HG03108 (cell line): ENCODE measurements around the gene IMMP2L.

Experiments
- ATAC-seq: cut with Tn5 transposase; IDR thresholded peaks from one replicate; pipeline ENCODE4 v1.9.1; 2021; ENCODE audit warnings: moderate library complexity; ENCODE audit not compliant: unreplicated experiment

IMMP2L gene

GRCh38 chr7:111010798-111011197 lies 551.5 kb downstream of the IMMP2L start:
- no peak for ATAC-seq

- no peak for ATAC-seq
Observed at GRCh38 chr7:111009526-111010040, 552.7 kb downstream of the IMMP2L start.

DNA sequence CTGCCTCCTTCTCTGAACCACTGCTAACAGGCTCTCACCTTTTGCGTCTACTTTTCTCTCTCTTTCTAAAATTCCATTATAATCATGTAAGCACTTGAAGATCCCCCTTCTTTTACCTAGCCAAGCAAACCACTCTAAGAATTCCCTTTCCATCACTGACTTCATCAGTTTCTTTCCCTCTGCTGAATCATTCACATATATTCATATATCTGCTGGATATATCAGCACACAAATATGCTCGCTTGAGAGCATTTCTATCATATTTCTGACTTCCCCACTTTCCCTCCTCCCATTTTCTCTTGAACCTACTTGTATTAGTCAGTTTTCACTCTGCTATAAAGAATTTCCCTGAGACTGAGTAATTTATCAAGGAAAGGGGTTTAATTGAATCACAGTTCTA lies 555.6 kb downstream of the IMMP2L start:
- no peak for ATAC-seq

GRCh38 chr7:111006040-111006439 lies 556.3 kb downstream of the IMMP2L start:
- ATAC-seq = no peak

DNA sequence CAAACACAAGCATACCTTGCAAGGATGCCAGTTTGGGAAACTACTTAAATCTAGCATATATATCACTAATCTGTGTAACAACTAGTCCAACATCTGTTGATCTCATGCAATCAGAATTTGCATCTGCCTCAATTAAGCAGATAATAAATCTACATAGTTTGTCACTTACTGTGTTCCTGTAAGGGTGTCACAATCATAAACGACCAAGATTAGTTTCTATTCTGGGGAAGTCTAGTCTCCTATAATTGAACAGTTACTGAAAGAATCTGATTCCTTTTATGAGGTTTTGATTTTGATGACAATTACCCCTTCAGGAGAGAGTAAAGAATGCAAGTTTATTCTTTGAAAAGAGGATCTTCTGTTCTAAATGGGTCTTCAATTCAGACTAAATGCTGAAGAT lies 556.8 kb downstream of the IMMP2L start:
- no peak for ATAC-seq

GRCh38 chr7:111004310-111004901 lies 557.9 kb downstream of the IMMP2L start:
- ATAC-seq = no peak

- ATAC-seq = no peak
Observed at GRCh38 chr7:111003883-111004282, 558.4 kb downstream of the IMMP2L start.

- no peak for ATAC-seq
Observed at GRCh38 chr7:110994028-110994967, 568.0 kb downstream of the IMMP2L start.

- ATAC-seq = no peak
Observed at GRCh38 chr7:110988890-110989501, 573.3 kb downstream of the IMMP2L start.

DNA sequence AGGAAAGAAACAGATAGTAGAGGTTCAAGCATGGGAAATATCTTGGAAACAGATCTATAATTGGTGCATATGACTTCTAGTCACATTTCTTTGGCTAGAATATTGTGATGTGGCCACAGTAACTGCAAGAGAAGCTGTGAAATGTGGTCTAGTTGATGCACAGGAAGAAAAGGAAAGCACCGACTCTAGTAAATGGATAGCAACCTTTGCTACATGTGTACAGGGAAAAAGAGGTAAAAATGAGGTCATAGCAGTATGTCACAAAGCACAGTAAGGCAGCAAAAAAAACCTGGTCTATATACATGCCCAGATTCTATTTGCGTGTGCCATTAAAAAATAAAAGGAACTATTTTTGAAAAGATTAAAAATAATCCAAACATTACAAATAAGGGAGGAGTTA lies 573.9 kb downstream of the IMMP2L start:
- no peak for ATAC-seq

- no peak for ATAC-seq
Observed at GRCh38 chr7:110987127-110987693, 575.1 kb downstream of the IMMP2L start.

- no peak for ATAC-seq
Observed at GRCh38 chr7:110983822-110984456, 578.4 kb downstream of the IMMP2L start.

GRCh38 chr7:110977127-110977737 lies 585.1 kb downstream of the IMMP2L start:
- no peak for ATAC-seq

- no peak for ATAC-seq
Observed at GRCh38 chr7:110975486-110975885, 586.8 kb downstream of the IMMP2L start.

DNA sequence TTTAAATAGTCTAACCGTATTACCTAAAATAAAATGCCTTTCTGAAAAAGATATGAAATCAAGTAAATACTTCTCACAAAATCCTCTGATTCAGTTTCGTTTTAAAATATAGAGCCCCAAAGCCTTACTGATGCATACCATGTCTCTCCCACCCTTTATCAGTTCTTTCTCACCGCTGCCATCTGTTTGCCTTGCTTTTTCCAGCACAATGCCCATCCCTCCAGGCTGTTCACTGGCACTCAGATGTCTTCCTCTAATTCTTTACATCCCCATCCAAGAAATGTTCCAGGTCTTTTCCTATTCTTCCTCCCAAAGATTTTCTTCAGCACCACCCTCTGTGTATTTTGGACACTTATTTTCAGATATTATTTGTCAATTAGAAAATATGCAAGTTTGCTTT lies 587.9 kb downstream of the IMMP2L start:
- ATAC-seq = no peak

GRCh38 chr7:110973196-110973990 lies 588.9 kb downstream of the IMMP2L start:
- ATAC-seq = no peak

DNA sequence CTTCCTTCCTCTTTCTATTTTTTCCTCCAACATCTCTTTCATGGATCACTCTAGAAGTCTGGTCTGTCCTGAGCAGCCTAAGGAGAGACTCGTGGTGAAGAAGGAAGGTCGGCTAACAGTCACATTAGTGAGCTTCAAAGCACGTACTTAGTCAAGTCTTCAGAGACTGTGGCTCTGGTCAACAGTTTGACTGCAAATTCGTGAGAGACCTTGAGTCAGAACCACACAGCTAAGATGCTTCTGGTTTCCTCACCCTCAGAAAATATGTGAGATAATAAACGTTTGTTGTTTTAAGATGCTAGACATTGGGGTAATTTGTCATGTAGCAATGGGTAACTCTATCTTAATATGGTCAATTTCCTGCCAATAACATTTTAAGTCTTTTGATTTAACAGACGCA lies 597.5 kb downstream of the IMMP2L start:
- ATAC-seq = no peak

GRCh38 chr7:110962826-110963225 lies 599.5 kb downstream of the IMMP2L start:
- no peak for ATAC-seq

DNA sequence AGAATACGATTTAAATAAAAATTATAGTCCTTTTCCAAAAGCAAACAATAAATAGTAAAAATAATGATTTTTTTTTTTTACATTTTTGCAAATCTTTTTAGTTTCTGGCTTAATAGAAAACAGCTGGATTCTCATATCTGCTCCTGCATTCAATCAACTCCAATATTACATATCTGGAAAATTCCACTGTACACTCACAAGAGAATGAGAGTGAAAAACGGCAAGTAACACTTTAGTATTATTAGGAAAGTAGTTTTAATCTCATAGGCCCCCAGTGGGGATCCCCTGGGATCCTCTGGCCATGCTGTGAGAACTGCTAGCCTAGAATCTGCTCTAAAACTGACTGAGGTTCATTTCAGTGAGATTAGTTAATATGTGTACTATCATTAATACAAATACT lies 599.9 kb downstream of the IMMP2L start:
- ATAC-seq = no peak

DNA sequence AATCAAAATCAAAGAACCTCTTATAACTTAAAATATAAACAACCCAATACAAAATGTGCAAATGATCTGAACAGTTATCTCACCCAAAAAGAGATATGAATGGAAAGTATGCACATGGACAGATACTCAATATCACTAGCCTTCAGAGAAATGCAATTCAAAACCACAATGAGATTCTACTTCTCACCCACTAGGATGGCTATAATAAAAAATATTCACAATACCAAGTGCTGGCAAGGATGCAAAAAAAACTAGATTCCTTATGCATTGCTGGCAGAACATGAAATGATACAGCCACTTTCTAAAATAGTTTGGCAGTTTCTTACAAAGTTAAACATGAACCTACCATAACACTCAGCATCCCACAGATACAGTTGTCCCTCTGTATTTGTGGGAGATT lies 601.5 kb downstream of the IMMP2L start:
- no peak for ATAC-seq
